ENCODE results near the gene PSMG4.

DNA sequence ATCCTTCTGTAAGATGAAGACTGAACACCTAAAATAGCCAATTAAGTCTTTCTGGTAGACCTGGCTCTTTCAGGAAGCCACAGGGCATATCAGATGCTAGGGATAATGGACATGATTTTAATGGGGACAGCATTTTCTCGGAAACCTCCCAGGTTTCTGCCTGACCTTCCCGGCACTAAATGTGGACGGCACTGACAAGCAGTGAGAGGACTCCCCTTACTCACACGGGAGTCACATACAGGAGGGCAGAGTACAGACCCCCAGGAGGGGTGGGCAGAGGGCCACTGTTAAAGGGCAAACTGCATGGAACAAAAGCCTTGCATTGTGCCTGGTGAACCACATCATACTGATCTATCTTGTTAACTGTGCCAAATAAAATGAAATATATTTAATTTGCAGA is 19.9 kb downstream of the PSMG4 start:
- TF ChIP-seq POLR2A (IDR thresholded peaks at IDR 0.05) (no peak), EP300 (IDR thresholded peaks at IDR 0.05; ENCODE audit: low read depth) (no peak)
- TF ChIP-seq, protein P1, sequence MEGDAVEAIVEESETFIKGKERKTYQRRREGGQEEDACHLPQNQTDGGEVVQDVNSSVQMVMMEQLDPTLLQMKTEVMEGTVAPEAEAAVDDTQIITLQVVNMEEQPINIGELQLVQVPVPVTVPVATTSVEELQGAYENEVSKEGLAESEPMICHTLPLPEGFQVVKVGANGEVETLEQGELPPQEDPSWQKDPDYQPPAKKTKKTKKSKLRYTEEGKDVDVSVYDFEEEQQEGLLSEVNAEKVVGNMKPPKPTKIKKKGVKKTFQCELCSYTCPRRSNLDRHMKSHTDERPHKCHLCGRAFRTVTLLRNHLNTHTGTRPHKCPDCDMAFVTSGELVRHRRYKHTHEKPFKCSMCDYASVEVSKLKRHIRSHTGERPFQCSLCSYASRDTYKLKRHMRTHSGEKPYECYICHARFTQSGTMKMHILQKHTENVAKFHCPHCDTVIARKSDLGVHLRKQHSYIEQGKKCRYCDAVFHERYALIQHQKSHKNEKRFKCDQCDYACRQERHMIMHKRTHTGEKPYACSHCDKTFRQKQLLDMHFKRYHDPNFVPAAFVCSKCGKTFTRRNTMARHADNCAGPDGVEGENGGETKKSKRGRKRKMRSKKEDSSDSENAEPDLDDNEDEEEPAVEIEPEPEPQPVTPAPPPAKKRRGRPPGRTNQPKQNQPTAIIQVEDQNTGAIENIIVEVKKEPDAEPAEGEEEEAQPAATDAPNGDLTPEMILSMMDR (IDR thresholded peaks at IDR 0.05): no peak

Data from transverse colon (tissue), 3 donors.